ENCODE data around the gene PRKCB. TPM values are rescaled to one million over a fixed set of nuclear protein-coding genes. Genes with fewer than 3 reads are reported as not detected.

PRKCB gene
- total and polyA plus RNA-seq, 12 donors, result 0.30 to 8.8 (median 1.1) TPM

- H3K9me3 ChIP-seq, result peaks cover 0 to 27% (median 6%) of the 10 kb centered on the region in 11 donors
- H3K27ac ChIP-seq, result no peak overlapping the region
- peaks cover 0 to 9% (median 0%) of the 10 kb centered on the region in 7 donors for H3K27me3 ChIP-seq
- H3K4me3 ChIP-seq, result no peak overlapping the region
- no peaks in the 10 kb centered on the region for H3K4me1 ChIP-seq
- DNase-seq (no peak), ATAC-seq (no peak)
- WGBS, 2 donors, result 75 to 79% methylated on average over 2 of the region's 2 CpGs
- TF ChIP-seq CTCF (IDR thresholded peaks at IDR 0.05), result no peak
- H3K36me3 ChIP-seq, result peaks cover 0 to 17% (median 0%) of the 10 kb centered on the region in 9 donors
- intact Hi-C loops (cut with DNase I), result no loop called here
Observed at GRCh38 chr16:24088767-24089166, 253.0 kb downstream of the PRKCB start.

- DNase-seq (no peak), ATAC-seq (no peak)
- no peak for TF ChIP-seq CTCF (IDR thresholded peaks at IDR 0.05)
- H3K27ac ChIP-seq, result no peak overlapping the region
- H3K27me3 ChIP-seq, result peaks cover 0 to 5% (median 0%) of the 10 kb centered on the region in 7 donors
- no peak overlapping the region for H3K4me3 ChIP-seq
- peaks cover 0 to 27% (median 6%) of the 10 kb centered on the region in 11 donors for H3K9me3 ChIP-seq
- WGBS, 2 donors, result 73 to 76% methylated on average over 1 of the region's 1 CpG
- H3K36me3 ChIP-seq, result peaks cover 0 to 37% (median 0%) of the 10 kb centered on the region in 9 donors
- intact Hi-C loops (cut with DNase I), result no loop called here
- H3K4me1 ChIP-seq, result no peaks in the 10 kb centered on the region
Observed at GRCh38 chr16:24091125-24091524, 255.3 kb downstream of the PRKCB start.

- Histone ChIP-seq H3K4me3 (no peak overlapping the region), H3K27me3 (no peaks in the 10 kb centered on the region), H3K36me3 (peaks cover 0 to 39% (median 0%) of the 10 kb centered on the region in 9 donors), H3K9me3 (peaks cover 0 to 27% (median 6%) of the 10 kb centered on the region in 11 donors), H3K27ac (no peak overlapping the region), H3K4me1 (no peaks in the 10 kb centered on the region)
- ATAC-seq, result no peak
- intact Hi-C loops (cut with DNase I), result no loop called here
- DNase-seq, result no peak
- no peak for TF ChIP-seq CTCF (IDR thresholded peaks at IDR 0.05)
Observed at GRCh38 chr16:24093049-24093448, 257.3 kb downstream of the PRKCB start.

GRCh38 chr16:24094660-24095059 is 258.9 kb downstream of the PRKCB start:
- H3K36me3 ChIP-seq, result peaks cover 0 to 39% (median 0%) of the 10 kb centered on the region in 9 donors
- no peak for TF ChIP-seq CTCF (IDR thresholded peaks at IDR 0.05)
- H3K4me3 ChIP-seq, result no peak overlapping the region
- H3K4me1 ChIP-seq, result no peaks in the 10 kb centered on the region
- H3K27me3 ChIP-seq, result no peaks in the 10 kb centered on the region
- intact Hi-C loops (cut with DNase I), result no loop called here
- no peak for ATAC-seq
- WGBS, 2 donors, result 76 to 82% methylated on average over 1 of the region's 1 CpG
- DNase-seq, result no peak
- H3K27ac ChIP-seq, result no peak overlapping the region
- peaks cover 0 to 27% (median 6%) of the 10 kb centered on the region in 11 donors for H3K9me3 ChIP-seq
